Measurements from ENCODE around the gene MACROD2.

The MACROD2 gene

DNA sequence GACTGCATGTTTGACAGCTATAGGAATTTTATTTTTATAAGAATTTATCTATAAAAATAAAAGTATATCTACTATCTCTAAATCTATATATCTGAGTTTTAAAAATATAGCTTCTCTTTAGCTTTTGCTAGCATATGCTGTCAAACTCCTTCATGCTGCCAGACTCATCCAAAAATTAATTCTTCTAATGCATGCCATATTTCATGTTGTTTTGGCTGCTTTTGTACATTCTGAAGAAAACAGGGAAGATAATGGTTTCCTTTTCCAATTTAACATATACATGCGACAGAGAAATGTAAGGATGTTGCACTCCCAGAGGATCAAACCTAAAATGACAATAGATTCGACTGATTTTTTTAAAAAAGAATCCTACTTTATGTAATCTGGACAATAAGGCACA is 919.3 kb downstream of the MACROD2 start:
- no peak for DNase-seq (ENCODE audit: low read depth)
- no peak overlapping the region for H3K4me3 ChIP-seq (ENCODE audit: low read length)
- TF ChIP-seq, protein P1, sequence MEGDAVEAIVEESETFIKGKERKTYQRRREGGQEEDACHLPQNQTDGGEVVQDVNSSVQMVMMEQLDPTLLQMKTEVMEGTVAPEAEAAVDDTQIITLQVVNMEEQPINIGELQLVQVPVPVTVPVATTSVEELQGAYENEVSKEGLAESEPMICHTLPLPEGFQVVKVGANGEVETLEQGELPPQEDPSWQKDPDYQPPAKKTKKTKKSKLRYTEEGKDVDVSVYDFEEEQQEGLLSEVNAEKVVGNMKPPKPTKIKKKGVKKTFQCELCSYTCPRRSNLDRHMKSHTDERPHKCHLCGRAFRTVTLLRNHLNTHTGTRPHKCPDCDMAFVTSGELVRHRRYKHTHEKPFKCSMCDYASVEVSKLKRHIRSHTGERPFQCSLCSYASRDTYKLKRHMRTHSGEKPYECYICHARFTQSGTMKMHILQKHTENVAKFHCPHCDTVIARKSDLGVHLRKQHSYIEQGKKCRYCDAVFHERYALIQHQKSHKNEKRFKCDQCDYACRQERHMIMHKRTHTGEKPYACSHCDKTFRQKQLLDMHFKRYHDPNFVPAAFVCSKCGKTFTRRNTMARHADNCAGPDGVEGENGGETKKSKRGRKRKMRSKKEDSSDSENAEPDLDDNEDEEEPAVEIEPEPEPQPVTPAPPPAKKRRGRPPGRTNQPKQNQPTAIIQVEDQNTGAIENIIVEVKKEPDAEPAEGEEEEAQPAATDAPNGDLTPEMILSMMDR (conservative IDR thresholded peaks at IDR 0.05; ENCODE audit: low read length) = no peak

DNA sequence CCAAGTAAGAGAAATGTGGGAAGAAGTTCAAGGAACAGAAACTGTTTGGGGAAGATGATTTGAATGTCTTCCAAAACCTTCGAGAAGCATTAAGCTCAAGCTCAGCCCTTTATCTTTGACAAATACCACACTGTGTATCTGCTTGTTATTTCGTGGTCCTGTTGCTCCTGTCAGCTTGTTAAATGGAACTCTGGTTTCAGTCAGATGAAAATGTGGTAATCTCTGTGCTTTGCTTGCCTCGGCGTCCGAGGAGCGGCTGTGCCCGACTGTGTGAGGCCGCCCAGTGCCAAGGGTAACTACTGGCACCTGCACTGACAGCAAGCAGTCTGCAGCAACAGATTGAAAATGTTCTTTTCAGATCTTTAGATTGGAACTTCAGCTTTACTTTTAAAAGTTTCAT is 920.0 kb downstream of the MACROD2 start:
- DNase-seq (ENCODE audit: low read depth) = no peak
- TF ChIP-seq, protein P1 (conservative IDR thresholded peaks at IDR 0.05; ENCODE audit: low read length) = no peak
- no peak overlapping the region for H3K4me3 ChIP-seq (ENCODE audit: low read length)

DNA sequence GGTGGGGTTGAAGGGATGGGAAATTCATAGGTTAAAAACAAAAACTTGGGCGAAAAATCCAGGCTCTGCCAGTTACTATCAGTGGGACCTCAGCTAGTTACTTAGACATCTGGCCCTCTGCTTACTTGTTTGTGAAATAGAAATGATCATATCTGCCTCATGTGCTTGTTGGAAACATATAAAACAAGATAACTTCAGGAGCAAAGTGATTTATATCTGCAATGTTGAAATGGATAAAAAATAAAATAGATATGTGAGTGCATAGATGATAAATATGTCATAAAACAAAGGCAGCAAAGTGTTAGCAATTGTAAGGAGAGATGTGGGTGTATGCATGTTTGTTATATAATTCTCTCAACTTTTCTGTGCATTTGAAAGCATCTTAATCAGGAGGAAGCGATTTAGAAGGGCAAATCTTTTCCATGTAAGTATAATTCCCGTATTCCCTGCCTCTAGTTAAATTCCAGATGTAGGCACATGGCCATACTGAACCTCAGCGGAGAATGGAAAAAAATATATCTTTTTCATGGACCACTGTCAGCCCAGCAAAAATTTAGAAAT is 921.1 kb downstream of the MACROD2 start:
- no peak overlapping the region for H3K4me3 ChIP-seq (ENCODE audit: low read length)
- TF ChIP-seq, protein P1 (conservative IDR thresholded peaks at IDR 0.05; ENCODE audit: low read length) = no peak
- DNase-seq (ENCODE audit: low read depth) = no peak

GRCh38 chr20:14918281-14918680 is 923.0 kb downstream of the MACROD2 start:
- TF ChIP-seq, protein P1 (conservative IDR thresholded peaks at IDR 0.05; ENCODE audit: low read length) = no peak
- no peak for DNase-seq (ENCODE audit: low read depth)
- no peak overlapping the region for H3K4me3 ChIP-seq (ENCODE audit: low read length)

- TF ChIP-seq, protein P1 (conservative IDR thresholded peaks at IDR 0.05; ENCODE audit: low read length) = no peak
- H3K4me3 ChIP-seq (ENCODE audit: low read length) = no peak overlapping the region
- peak; percentile 20 for DNase-seq (ENCODE audit: low read depth)
These were observed 923.7 kb downstream of the MACROD2 start for GRCh38 chr20:14918976-14919375.

DNA sequence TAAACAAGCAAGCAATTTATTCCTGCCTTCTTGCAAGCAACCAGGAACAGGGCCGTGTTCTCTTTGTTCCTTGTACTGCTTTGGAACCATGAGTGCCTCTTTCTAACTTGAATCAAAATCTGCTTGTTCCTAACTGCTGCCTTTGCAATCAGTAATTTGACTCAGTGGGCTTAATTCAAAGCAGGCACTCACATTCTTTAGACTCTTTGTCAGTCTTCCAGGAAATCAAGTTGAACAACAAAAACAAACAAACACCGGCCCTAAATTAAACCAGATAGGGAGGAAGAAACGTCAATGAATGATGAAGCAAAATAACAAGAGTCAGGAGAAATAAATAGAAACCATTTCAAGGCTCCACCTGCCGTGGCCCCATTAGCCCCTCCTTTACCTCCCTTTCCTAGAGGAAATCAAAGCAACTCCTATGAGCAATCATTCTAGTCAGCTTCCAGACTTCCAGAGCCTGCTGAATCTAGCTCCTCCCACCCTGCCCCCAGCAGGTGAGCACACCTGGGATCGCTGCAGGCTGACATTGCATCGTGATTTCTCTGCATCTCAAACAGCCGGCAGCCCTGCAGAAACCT is 924.3 kb downstream of the MACROD2 start:
- TF ChIP-seq, protein P1 (conservative IDR thresholded peaks at IDR 0.05; ENCODE audit: low read length) = no peak
- H3K4me3 ChIP-seq (ENCODE audit: low read length) = no peak overlapping the region
- DNase-seq (ENCODE audit: low read depth) = peak; percentile 32

DNA sequence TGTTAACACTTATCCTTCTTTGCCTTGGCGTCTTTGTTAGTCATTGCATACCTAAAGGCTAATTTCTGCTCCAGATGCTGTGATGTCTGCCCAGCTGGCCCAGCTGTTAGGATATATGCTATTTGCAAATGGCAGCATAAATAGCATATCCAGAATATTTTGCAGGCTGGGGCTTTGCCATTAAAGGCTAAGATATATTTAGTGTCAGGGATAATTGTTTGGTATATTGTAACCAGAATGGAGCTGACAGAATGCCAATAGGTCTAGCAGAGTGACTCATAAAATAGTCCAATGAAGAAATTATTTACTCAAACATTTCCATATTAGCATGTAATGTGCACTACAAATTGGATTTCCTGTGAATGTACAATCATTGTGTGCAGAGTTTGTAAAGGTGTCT is 926.2 kb downstream of the MACROD2 start:
- TF ChIP-seq, protein P1 (conservative IDR thresholded peaks at IDR 0.05; ENCODE audit: low read length) = no peak
- H3K4me3 ChIP-seq (ENCODE audit: low read length) = no peak overlapping the region
- peak; percentile 56 for DNase-seq (ENCODE audit: low read depth)
